HepG2 (cell line): ENCODE data around the gene USP7. TPM values are rescaled to one million over a fixed set of nuclear protein-coding genes. Genes with fewer than 3 reads are reported as not detected.

Source experiments
- ATAC-seq: fragments of 200-7000 bp; cut with Tn5 transposase; 3 replicates; pipeline ENCODE4 v1.9.1; 2020; ENCODE audit warnings: mild to moderate bottlenecking, moderate library complexity
- BruUV-seq: library from RNA; stranded (reverse); fragments of 400-500 nt; replicated peaks from 2 replicates; lab custom pipeline; 2021; lab: Mats Ljungman, UMichigan
- CTCF ChIA-PET: fragments of 300-600 bp; formaldehyde crosslinking; extraction: SDS; loops from one replicate; lab custom pipeline; 2021; ENCODE audit warnings: low total read pairs, inconsistent platforms, low intra/inter-chr PET ratio; lab: Yijun Ruan, JAX
- POLR2A ChIA-PET: fragments of 350-600 bp; sonication (Branson Sonifier 250); formaldehyde crosslinking; loops from one replicate; lab custom pipeline; 2020; ENCODE audit warnings: antibody characterized with exemption, inconsistent platforms; lab: Yijun Ruan, JAX
- DNase-seq: peaks from one replicate; pipeline ENCODE4 v3.0.0-alpha.2; 2015; ENCODE audit warnings: low spot score
- FAIRE-seq: peaks from 3 replicates; lab custom pipeline; 2011; peaks lifted over from hg19 to GRCh38; lab: Jason Lieb, UNC
- H2AFZ ChIP-seq: one replicate; pipeline ENCODE4 v1.6.1; 2011; ENCODE audit warnings: low read length, inconsistent platforms
- H3K27ac ChIP-seq: fragments of 300-600 bp; 3 replicates; pipeline ENCODE4 v1.8.0; 2011; ENCODE audit warnings: mixed run types, mild to moderate bottlenecking, mixed read lengths, low read length, inconsistent platforms; ENCODE audit not compliant: insufficient read depth; ENCODE audit errors: extremely low read length
- H3K27me3 ChIP-seq, 2 experiments: fragments of 200-600 bp in 1 of 2; 2 replicates in 1 of 2; 3 replicates in 1 of 2; pipeline versions ENCODE4 v1.6.0 to v1.8.0; 2011; ENCODE audit warnings: low read length in 2 of 2, mild to moderate bottlenecking in 2 of 2, moderate library complexity in 2 of 2, inconsistent platforms in 1 of 2; ENCODE audit not compliant: insufficient read depth in 2 of 2, control insufficient read depth in 1 of 2
- H3K36me3 ChIP-seq, 2 experiments: fragments of 200-600 bp in 1 of 2; replicated peaks in 1 of 2; 2 replicates in 1 of 2; 3 replicates in 1 of 2; pipeline versions ENCODE4 v1.5.1 to v1.8.0; 2011; ENCODE audit warnings: low read length in 2 of 2, inconsistent platforms in 1 of 2; ENCODE audit not compliant: insufficient read depth in 2 of 2, control insufficient read depth in 1 of 2
- H3K4me1 ChIP-seq: 2 replicates; pipeline ENCODE4 v1.5.1; 2012; ENCODE audit warnings: low read length, inconsistent platforms; ENCODE audit not compliant: insufficient read depth
- H3K4me2 ChIP-seq: 2 replicates; pipeline ENCODE4 v1.6.0; 2011; ENCODE audit warnings: low read depth, low read length, inconsistent platforms
- H3K4me3 ChIP-seq, 3 experiments: fragments of 200-600 bp in 1 of 3; sonication (generic), shearing (Covaris generic) in 1 of 3; replicated peaks in 1 of 3; 2 replicates each; pipeline ENCODE4 v1.5.1; 2011 to 2016; ENCODE audit warnings: low read length in 3 of 3, inconsistent platforms in 2 of 3, low read depth in 2 of 3, mild to moderate bottlenecking in 2 of 3, control low read depth in 1 of 3, mixed read lengths in 1 of 3; ENCODE audit not compliant: insufficient read depth in 1 of 3
- H3K79me2 ChIP-seq: one replicate; pipeline ENCODE4 v1.6.1; 2011; ENCODE audit warnings: low read length, inconsistent platforms; ENCODE audit not compliant: insufficient read depth
- H3K9ac ChIP-seq: 2 replicates; pipeline ENCODE4 v1.6.0; 2011; ENCODE audit warnings: mild to moderate bottlenecking, low read depth, low read length, inconsistent platforms; ENCODE audit not compliant: insufficient read depth
- H3K9me3 ChIP-seq: 2 replicates; pipeline ENCODE4 v1.5.1; 2012; ENCODE audit warnings: mild to moderate bottlenecking, low read length
- H4K20me1 ChIP-seq: 2 replicates; pipeline ENCODE4 v1.6.0; 2011; ENCODE audit warnings: inconsistent platforms, mild to moderate bottlenecking, low read length, moderate library complexity; ENCODE audit not compliant: insufficient read depth
- AGO2 ChIP-seq: fragments of 200-400 bp; formaldehyde crosslinking; optimal IDR thresholded peaks from 2 replicates; pipeline ENCODE3; 2017; ENCODE audit warnings: mild to moderate bottlenecking, low read depth, low read length, moderate library complexity
- AHDC1 ChIP-seq: sonication (generic); formaldehyde crosslinking; IDR thresholded peaks from 2 replicates; pipeline ENCODE4 v1.5.1; 2020; ENCODE audit warnings: mild to moderate bottlenecking, missing genetic modification reagents, borderline replicate concordance
- CREB3 ChIP-seq: sonication (generic); formaldehyde crosslinking; IDR thresholded peaks from 2 replicates; pipeline ENCODE4 v1.5.0; 2020; ENCODE audit warnings: missing genetic modification reagents
- POLR2A ChIP-seq, 2 experiments: IDR thresholded peaks; 2 replicates each; pipeline ENCODE4 v1.6.1; 2011; ENCODE audit warnings: low read depth in 2 of 2, low read length in 2 of 2, mild to moderate bottlenecking in 1 of 2, moderate library complexity in 1 of 2; ENCODE audit not compliant: insufficient read depth in 1 of 2
- ZNF121 ChIP-seq: sonication (generic); formaldehyde crosslinking; IDR thresholded peaks from 2 replicates; pipeline ENCODE4 v1.5.0; 2020; ENCODE audit warnings: mild to moderate bottlenecking, missing genetic modification reagents
- WGBS: methylation state at CpG from one replicate; pipeline ENCODE4 v1.1.6; 2017; ENCODE audit warnings: low lambda C conversion rate; 5-methylcytosine and 5-hydroxymethylcytosine counted together
- in situ Hi-C: cut with HindIII; loops from 2 replicates; pipeline ENCODE4 v1.10.0; 2017; ENCODE audit warnings: low pct_unique_long_range_greater_than_20kb; ENCODE audit not compliant: extremely low pct_ligation_motif_present
- intact Hi-C: fragments of 100-400 bp; cut with micrococcal nuclease; formaldehyde crosslinking; loops from one replicate; pipeline ENCODE4 v1.10.0; 2022; ENCODE audit not compliant: unreplicated experiment
- polyA plus RNA-seq, 8 experiments: library from polyadenylated mRNA; depleted of rRNA in 3 of 8; stranded (reverse) in 7 of 8; unstranded in 1 of 8; fragments of >200 nt; fragmentation: Illumina TruSeq in 4 of 8; extraction: Trizol in 4 of 8; gene quantifications; 2 replicates each; pipeline versions ENCODE4 v1.2.1 to v1.2.3, GENCODE V29; 2011 to 2016; ENCODE audit warnings: low read depth in 4 of 8, missing spikeins in 1 of 8, mixed read lengths in 1 of 8; ENCODE audit not compliant: insufficient read depth in 1 of 8
- total RNA-seq, 5 experiments: library from RNA; depleted of rRNA; stranded (reverse); fragments of >200 nt; fragmentation: Illumina TruSeq; extraction: Trizol; gene quantifications; 2 replicates each; pipeline ENCODE4 v1.2.3, GENCODE V29; 2016; ENCODE audit warnings: low read depth in 1 of 5

The USP7 gene
- total and polyA plus RNA-seq, 2 of the 13 experiments (the other 11 are each of a cell fraction or from before 2014, with no cell fraction given) = 52.5 to 173 TPM

- no peaks in the 10 kb centered on the region for H3K9me3 ChIP-seq
- H4K20me1 ChIP-seq = peaks cover 64% of the 10 kb centered on the region
- H3K9ac ChIP-seq = no peak overlapping the region
- no TSS peak for BruUV-seq
- POLR2A ChIA-PET = no interaction called here
- TF ChIP-seq POLR2A (IDR thresholded peaks at IDR 0.05; ENCODE audit: insufficient read depth in 1 of 2, low read depth in 2 of 2, low read length in 2 of 2) (0 out of 4 replicates have a peak, but pooled peaks of 1 of the 2 experiments have one; percentile 5), AGO2 (peak; percentile 50), CREB3 (CRISPR knock-in tag) (no peak)
- CTCF ChIA-PET = no interaction called here
- H3K4me3 ChIP-seq = no peak overlapping the region
- no peak for FAIRE-seq
- intact Hi-C loops = no loop called here
- no peaks in the 10 kb centered on the region for H3K27me3 ChIP-seq
- in situ Hi-C loops = no loop called here
- H3K4me2 ChIP-seq = no peak overlapping the region
- H3K4me1 ChIP-seq = peaks cover 28% of the 10 kb centered on the region
- H3K36me3 ChIP-seq = peaks cover 31 to 54% of the 10 kb centered on the region in 2 experiments
- peaks cover 27% of the 10 kb centered on the region for H3K79me2 ChIP-seq
- H3K27ac ChIP-seq = no peak overlapping the region
- no peak overlapping the region for H2AFZ ChIP-seq
- 86% methylated on average over 8 of the region's 10 CpGs for WGBS
- DNase-seq = no peak
- no peak for ATAC-seq
Measured at GRCh38 chr16:8846401-8846932, 117.2 kb downstream of the USP7 start.

GRCh38 chr16:8845699-8846298, 117.9 kb downstream of the USP7 start:
- in situ Hi-C loops (no loop called here), intact Hi-C loops (no loop called here)
- Histone ChIP-seq H3K9me3 (no peaks in the 10 kb centered on the region), H3K27me3 (no peaks in the 10 kb centered on the region), H3K4me1 (peaks cover 21% of the 10 kb centered on the region), H3K4me3 (no peak overlapping the region), H3K27ac (no peak overlapping the region), H3K36me3 (peaks cover 31 to 50% of the 10 kb centered on the region in 2 experiments), H3K9ac (no peak overlapping the region), H2AFZ (no peak overlapping the region), H4K20me1 (peaks cover 64% of the 10 kb centered on the region), H3K79me2 (peaks cover 30% of the 10 kb centered on the region), H3K4me2 (no peak overlapping the region)
- 97% methylated on average over 7 of the region's 7 CpGs for WGBS
- ChIA-PET POLR2A (no interaction called here), CTCF (no interaction called here)
- no peak for TF ChIP-seq AHDC1
- peak; percentile 92 for TF ChIP-seq ZNF121
- no TSS peak for BruUV-seq
- no peak for DNase-seq
- FAIRE-seq = no peak
- no peak for ATAC-seq
